Epithelial cell of prostate (primary cell): ENCODE data around the gene MND1.

Source experiments
- DNase-seq: peaks from one replicate; pipeline ENCODE4 v3.0.0-alpha.2; 2011; ENCODE audit warnings: low read depth, low spot score
- H3K27ac ChIP-seq: fragments of 450-650 bp; 2 replicates; pipeline ENCODE4 v1.5.1; 2017; ENCODE audit warnings: mild to moderate bottlenecking

The MND1 gene

DNA sequence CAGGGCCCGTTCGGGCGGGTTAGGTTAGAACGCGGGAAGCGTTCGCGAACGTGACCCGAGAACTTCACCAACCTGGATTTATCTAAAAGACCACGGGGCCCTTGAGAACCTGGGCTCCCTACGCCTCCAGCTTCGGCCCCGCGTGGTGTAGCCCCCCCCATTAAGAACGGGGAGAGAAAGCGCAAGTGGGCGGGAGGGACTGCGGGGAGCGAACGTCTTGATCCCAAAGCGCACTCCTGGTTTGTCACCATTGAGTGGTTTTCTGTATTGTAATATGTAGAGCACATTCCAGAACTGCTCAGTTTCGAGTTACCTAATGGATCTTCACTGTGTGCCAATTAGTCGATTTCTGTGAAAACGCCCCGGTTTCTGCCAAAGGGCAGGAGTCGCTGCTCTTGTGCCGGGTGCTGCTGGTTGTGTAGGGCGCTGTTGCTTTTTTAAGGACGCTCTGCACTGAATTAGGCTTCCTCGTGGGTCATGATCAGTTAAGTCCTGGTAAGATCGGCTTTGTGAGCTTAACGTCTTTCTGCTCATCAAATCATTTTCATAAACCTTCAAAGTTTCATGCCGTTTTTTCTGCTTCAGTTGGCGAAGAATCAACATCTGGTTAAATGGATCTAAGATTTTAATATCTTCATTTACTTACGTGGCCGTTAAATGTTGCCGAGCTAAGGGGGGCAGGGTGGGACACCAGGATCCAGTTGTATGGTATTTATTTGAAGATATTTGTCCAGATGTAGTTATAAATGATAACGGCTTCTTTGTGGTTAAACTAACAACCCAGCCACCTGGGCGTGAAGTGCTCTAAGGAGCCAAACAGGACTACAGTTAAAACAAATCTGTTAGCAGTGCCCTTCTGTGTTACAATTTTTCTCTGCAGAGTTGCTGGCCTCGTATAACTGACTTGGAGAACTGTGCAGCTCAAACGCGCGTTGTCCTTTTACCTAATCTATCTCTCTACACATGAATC, 809 bp downstream of the MND1 start:
- H3K27ac ChIP-seq = no peak overlapping the region
- no peak for DNase-seq

DNA sequence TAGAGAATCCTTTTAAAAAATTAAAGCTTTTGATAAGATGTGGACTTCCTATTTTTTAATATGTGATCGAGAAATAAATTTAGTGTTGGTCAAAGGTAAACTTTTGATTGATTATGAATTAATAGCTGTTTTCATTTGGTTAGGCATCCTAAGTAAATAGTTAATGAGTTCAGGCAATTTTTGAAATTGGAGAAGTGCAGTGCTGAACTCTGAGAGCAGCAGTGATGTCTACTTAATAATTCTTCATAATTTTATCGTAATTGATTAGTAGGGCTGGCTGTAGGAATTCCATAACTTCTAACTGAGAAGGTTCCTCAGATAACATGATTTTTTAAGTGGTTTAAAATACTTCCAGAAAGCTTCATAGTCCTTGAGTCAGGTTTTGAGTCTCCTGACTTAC, 1.5 kb downstream of the MND1 start:
- DNase-seq = no peak
- no peak overlapping the region for H3K27ac ChIP-seq

DNA sequence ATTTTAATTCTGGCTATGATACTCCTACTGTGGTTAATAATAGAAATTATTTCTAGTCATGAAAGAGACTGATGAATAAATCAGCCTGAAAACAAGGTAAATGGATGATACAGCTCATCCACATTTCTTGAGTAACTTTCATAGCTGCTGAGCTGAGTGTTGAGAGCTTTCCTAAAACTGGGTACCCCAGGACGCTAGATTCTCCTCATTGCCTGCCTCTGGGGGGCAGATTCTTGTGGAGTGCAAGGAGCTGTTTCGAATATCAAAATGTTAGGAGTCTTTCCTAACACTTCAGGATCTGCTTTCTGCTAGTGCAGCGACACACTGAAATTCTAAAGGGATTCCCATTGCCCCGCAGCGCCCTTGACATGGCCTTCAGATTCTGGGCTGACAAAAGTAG, 2.1 kb downstream of the MND1 start:
- H3K27ac ChIP-seq = no peak overlapping the region
- no peak for DNase-seq

DNA sequence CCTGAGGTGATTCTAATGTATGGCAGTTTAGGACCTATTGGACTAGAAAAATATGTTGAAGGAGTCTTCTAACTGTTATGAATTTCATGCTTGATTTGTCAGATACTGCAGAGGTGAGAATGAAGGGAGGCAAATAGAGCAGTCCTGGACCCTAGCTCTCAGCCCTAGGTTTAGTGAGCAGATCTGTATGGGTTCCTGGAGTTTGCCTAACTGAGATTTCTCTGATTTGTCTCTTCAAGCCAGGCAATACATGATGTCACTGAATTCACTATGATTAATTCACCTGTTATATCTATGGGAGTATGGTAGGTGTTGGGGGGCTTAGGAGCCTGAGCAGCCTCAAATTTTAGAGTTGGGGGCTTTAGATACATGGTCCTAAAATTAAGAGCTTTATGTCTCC, 2.6 kb downstream of the MND1 start:
- no peak for DNase-seq

DNA sequence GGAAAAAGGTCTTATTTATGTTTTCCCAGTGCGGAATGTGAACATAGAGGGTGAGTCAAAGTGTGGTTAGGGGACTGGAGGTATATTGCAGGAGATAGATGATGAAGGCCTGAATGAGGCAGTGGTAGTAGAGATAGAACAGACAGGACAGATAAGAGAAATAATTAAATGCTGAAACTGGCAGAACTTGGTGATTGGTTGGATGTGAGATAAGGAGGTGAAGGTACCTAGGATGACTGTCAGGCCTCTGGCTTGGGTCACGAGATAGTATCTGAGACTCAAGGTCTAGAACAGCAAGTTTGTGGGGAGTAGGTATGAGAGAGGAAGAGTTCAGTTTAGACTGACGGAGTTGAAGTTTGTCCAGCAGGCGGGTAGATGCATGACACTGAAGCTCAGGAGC, 3.5 kb downstream of the MND1 start:
- no peak for DNase-seq
- no peak overlapping the region for H3K27ac ChIP-seq

More for the DNA sequence above, 2.6 kb downstream of the MND1 start:
- no peak overlapping the region for H3K27ac ChIP-seq

DNA sequence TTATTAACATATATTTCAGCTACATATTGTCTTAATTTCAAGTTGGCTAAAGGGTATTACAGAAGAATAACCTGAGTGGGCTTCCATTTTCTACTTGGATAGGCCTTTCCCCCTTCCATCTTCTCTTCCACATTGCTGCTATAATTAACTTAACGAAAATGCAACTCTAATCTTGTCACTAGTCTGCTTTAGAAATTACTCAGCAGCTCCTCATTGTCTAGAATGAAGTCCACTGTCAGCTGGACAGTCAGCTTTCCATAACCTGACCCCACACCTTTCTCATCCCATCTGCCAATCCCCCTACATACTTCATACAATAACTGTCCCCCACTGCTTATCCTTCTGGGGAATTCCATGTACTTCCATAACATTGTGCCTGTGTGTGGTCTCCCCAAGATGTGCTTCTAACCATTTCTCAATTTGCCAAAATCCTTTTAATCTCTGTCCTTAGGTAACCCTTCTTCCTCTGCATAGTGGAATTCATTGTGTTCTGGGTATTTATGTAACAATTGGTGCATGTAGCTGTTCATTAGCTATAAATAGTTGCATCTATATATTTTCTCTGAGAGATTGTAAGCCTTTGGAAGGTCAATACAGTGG, 4.8 kb downstream of the MND1 start:
- H3K27ac ChIP-seq = no peak overlapping the region
- no peak for DNase-seq

DNA sequence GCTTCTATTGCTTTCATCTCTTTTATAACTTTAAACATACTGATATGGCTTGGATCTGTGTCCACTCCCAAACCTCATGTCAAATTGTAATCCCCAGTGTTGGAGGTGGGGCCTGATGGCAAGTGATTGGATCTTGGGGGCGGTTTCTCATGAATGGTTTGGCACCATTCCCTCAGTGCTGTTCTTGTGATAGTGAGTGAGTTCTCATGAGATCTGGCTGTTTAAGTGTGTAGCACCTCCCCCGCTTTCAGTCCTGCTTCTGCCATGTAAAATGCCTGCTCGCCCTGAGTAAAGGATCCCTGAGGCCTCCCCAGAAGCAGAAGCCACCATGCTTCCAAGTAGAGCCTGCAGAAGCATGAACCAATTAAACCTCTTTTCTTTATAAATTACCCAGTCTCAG, 17.7 kb downstream of the MND1 start:
- DNase-seq = no peak
- H3K27ac ChIP-seq = no peak overlapping the region

DNA sequence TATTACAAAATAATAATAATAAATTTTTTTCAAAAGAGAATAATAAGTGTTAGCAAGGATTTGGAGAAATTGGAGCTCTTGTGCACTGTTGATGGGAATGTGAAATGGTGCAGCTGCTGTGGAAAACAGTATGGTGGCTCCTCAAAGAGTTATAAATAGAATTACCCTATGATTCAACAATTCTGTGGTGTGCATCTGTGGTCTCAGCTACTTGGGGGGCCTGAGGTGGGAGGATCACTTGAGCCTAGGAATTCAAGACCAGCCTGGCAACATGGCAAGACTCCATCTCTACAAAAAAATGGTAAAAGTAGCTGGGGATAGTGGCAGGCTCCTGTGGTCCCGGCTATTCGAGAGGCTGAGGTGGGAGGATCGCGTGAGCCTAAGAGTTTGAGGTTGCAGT, 19.6 kb downstream of the MND1 start:
- H3K27ac ChIP-seq = no peak overlapping the region
- DNase-seq = no peak

DNA sequence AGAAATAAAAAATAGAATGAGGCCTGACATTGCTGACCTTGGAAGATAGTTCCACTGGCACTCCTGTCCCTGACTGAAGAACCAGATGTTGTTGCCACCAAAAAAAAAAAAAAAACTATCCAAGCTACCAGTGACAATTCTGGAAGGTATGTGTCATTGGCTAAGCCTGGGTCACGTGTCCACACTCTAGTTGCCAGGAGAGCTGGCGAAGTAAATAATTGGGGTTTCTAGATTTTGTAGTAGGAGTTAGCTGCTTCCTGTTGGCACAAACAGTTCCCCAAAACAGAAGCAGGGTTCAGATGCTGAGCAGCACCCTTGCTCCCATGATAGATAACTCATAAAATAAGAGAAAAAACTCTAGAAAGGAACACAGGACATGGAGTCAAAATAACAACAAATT, 20.5 kb downstream of the MND1 start:
- no peak overlapping the region for H3K27ac ChIP-seq
- DNase-seq = no peak

DNA sequence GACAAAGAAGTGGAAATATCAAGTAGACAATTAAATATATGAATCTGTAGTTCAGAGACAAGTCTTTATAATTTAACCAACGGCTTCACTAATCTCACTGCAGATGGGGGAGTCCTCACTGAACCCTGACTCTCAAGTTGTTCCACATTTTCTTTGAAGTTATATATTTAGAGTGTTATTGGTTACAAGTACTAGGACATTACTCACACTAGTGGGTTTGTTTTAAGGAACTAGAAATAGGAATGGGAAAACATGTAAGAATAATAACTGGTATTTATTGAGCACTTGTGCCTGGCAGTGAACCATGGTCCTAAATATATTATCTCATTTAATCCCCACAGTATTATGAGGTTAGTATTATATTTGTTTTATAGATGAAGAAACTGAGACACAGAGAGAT, 22.0 kb downstream of the MND1 start:
- no peak overlapping the region for H3K27ac ChIP-seq
- no peak for DNase-seq

DNA sequence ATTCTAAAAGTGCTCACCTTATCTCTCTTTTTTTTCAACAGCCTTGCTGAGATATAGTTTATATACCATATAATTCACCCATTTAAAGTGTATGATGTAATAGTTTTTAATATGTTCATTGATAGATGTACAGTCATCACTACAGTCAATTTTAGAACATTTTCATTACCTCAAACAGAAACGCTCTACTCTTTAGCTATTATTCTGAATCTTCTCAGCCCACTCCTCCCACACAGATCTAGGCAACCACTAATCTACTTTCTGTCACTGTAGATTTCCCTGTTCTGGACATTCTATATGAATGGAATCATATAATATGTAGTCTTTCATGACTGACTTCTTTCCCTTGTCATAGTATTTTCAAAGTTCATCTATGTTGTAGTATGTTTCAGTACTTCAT, 22.6 kb downstream of the MND1 start:
- no peak for DNase-seq
- H3K27ac ChIP-seq = no peak overlapping the region

DNA sequence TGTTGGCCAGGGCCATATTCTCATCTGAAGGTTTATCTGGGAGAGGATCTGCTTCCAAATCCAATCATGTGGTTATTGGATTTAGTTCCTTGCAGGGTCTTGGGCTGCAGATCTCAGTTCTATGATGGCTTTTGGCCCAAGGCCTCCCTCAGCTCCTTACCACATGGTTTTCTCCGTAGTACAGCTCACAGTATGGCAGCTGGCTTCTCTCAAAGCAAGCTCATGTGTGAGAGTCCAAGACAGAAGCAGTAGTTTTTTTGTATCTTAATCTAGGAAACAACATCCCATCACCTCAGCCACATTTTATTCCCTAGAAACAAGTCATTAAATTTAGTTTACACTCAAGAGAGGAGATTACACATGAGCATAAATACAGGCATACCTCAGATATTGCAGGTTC, 24.5 kb downstream of the MND1 start:
- no peak overlapping the region for H3K27ac ChIP-seq
- no peak for DNase-seq

DNA sequence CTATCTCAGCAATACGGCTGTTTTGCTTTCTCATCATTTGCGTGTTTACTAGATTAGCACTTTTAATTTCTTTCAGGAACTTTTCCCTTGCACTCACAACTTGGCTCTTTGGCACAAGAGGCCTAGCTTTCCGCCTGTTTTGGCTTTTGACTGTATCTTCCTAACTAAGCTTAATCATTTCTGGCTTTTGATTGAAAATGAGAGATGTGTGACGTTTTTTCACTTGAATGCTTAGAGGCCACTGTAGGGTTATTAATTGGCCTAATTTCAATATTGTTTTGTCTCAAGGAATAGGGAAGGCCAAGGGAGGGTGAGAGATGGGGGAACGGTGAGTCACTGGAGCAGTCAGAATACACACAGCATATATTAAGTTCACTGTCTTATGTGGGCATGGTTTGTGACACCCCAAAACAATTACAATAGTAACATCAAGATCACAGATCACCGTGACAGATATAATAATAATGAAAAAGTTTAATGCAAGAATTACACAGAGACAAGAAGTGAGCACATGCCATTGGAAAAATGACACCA, 27.3 kb downstream of the MND1 start:
- H3K27ac ChIP-seq = no peak overlapping the region
- DNase-seq = no peak

DNA sequence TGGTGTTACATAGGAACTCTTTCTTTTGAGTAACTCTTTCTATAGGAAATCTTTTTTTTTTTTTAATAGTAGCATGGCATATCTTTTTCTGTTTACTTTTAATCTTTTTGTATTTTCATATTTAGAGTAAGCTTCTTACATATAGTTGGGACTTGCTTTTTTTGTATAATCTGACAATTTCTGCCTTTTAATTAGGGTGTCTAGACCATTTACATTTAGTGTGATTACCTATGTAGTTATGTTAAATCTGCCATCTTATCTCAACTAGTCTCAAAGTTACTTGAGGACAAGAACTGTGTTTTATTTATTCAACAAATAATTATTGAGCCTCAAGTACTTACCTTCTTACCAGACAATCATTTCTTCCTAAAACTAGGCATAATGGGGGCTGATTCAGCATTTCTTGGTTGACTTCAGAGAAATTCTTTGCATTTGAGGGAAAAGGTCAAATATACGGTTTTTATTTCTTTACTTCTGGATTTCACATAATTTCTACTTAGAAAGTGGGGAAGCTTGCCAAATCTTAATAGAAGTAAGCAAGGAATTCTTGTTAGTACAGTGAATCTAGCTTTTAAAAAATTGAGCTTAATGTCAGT, 28.6 kb downstream of the MND1 start:
- DNase-seq = no peak
- H3K27ac ChIP-seq = no peak overlapping the region

DNA sequence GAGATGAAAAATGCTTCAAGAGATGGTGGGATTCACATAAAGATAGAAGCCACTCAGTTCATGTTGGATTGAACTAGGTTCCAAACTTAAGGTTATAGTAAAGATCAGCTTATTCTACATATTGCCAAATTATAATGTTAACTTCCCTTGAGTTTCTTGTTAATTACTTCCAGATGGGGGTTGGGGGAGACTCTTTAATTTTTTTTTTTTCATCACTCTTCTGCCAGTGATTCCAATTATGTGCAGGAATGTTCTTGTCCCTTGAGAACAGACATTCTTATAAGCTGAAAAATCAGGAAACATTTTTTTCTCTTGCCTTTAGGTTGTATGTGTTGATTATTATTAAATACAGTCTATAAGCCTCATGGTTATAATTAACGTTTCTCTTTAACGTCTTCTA, 30.0 kb downstream of the MND1 start:
- no peak overlapping the region for H3K27ac ChIP-seq

DNA sequence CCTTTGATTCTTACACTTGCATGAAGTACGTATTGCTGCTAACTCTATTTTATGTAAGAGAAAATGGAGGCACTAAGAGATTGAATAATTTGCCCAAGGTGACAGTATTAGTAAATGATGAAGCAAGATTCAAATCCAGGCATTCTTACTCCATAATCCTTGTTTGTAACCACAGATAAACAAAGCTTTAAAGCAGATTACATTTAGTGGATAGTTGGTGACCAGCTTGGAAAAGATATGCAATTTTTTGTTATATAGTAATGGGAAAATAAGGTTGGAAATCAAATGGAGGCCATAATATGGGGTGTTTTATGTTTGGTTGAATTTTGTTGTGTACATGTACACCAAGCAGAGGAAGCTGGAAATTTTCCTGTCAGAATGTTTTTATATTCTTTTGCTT, 30.8 kb downstream of the MND1 start:
- no peak for DNase-seq
- H3K27ac ChIP-seq = no peak overlapping the region

More for the DNA sequence above, 30.0 kb downstream of the MND1 start:
- no peak for DNase-seq

DNA sequence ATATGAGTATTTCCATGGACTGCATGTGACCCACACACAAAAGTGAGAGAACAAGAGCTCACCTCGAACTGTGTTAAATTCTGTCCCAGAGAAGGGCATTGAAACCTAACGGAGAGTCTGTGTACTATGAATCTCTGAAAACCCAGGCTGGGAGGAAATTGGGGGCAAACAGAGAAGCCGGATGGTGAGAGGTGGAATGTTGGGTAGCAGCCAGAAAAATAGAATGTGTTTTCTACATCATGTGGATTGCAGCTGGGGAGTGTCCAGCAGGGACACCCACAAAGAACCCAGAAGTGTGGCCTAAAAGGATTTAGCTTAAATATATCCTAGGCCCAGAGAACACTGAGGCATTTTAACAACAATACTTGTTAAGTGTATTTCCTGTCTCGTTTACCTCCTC, 38.6 kb downstream of the MND1 start:
- DNase-seq = no peak
- no peak overlapping the region for H3K27ac ChIP-seq

DNA sequence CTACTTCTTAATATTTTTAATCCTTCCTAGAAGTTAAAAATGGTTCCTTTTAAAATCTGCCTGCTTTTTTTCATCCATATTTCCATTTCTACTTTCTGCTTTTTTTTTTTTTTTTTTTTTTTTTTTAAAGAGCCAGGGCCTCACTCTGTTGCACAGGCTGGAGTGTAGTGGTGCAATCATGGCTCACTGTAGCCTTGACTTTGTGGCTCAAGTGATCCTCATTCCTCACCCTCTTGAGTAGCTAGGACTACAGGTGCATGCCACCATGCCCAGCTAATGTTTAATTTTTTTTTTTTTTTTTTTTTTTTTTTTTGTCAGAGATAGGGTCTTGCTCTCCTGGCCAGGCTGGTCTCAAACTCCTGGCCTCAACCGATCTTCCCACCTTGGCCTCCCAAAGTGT, 39.7 kb downstream of the MND1 start:
- DNase-seq = no peak

DNA sequence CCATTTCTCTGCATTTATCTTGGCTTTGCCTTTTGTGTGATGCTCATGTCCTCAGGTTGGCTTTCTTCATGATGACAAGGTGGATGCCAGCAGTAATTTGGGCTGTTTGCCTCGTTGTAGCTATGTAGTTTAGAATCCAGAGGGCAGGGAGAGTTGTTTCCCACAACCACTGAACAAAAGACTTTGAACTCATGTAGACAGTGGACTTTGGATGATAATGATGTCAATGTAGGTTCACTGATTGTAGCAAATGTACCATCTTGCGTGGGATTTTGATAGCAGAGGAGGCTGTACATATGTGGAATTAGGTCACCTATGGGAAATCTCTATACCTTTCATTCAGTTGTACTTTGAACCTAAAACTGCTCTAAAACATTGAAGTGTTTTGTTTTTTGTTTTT, 41.3 kb downstream of the MND1 start:
- no peak overlapping the region for H3K27ac ChIP-seq
- no peak for DNase-seq

More for the DNA sequence above, 39.7 kb downstream of the MND1 start:
- no peak overlapping the region for H3K27ac ChIP-seq

DNA sequence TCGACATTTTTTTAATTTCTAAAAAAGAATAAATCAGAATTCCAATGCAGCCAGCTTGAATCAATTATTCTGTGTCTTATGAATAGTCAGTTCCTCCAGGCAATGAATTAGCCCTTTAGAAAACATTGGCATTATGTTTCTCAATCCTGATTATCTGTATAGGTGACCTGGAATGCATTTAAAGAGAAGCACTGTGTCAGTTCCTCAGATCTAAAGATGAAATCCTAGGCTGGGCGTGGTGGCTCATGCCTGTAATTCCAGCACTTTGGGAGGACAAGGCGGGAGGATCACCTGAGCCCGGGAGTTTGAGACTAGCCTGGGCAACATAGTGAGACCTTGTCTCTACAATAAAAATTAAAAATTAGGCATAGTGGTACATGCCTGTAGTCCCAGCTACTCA, 43.5 kb downstream of the MND1 start:
- no peak for DNase-seq
- no peak overlapping the region for H3K27ac ChIP-seq

DNA sequence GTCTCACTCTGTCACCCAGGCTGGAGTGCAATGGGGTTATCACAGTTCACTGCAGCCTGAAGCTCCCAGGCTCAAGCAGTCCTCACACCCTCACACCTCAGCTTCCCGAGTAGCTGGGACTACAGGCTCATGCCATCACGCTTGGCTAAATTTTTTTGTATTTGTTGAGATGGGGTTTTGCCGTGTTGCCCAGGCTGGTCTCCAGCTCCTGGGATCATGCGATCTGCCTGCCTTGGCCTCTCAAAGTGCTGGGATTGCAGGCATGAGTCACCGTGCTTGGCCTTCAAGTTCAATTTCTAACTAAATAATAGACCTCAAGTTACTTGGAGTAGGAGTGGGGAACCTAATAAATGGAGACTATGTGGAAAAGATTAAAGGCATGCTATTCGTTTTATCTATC, 48.9 kb downstream of the MND1 start:
- DNase-seq = no peak
- no peak overlapping the region for H3K27ac ChIP-seq
